Common myeloid progenitor, CD34-positive (primary cell): Measurements from ENCODE around the gene TUBB.

ENCODE experiments used
- CTCF ChIA-PET: fragments of 350-600 bp; sonication (Branson Sonifier 250); formaldehyde crosslinking; loops from one replicate; lab custom pipeline; 2021; ENCODE audit warnings: antibody characterized with exemption; lab: Charles Lee
- POLR2A ChIA-PET: fragments of 350-600 bp; sonication (Branson Sonifier 250); formaldehyde crosslinking; loops from one replicate; lab custom pipeline; 2021; ENCODE audit warnings: antibody characterized with exemption; lab: Charles Lee
- DNase-seq, 3 donors: peaks; one replicate each; pipeline versions ENCODE4 v3.0.0 to v3.0.0-alpha.2; 2013
- H3K27ac ChIP-seq, 2 experiments: 1 replicate in 1 of 2; 2 replicates in 1 of 2; pipeline ENCODE4 v1.7.0; 2013; ENCODE audit warnings: inconsistent platforms in 2 of 2, low read length in 2 of 2, mild to moderate bottlenecking in 2 of 2, low read depth in 1 of 2, moderate library complexity in 1 of 2; ENCODE audit not compliant: severe bottlenecking in 2 of 2, insufficient read depth in 1 of 2, poor library complexity in 1 of 2
- H3K27me3 ChIP-seq, 5 experiments: replicated peaks in 2 of 5; 1 replicate in 3 of 5; 2 replicates in 2 of 5; pipeline versions ENCODE4 v1.6.1 to v1.7.0; 2013; ENCODE audit warnings: low read length in 4 of 5, mild to moderate bottlenecking in 2 of 5, moderate library complexity in 2 of 5, inconsistent platforms in 1 of 5; ENCODE audit not compliant: insufficient read depth in 5 of 5, control insufficient read depth in 4 of 5
- H3K36me3 ChIP-seq, 4 experiments: 1 replicate in 2 of 4; 2 replicates in 2 of 4; pipeline versions ENCODE4 v1.6.1 to v1.7.0; 2013; ENCODE audit warnings: low read length in 3 of 4, control low read depth in 1 of 4, mild to moderate bottlenecking in 1 of 4; ENCODE audit not compliant: control insufficient read depth in 4 of 4, insufficient read depth in 4 of 4
- H3K4me1 ChIP-seq, 4 experiments: 1 replicate in 3 of 4; 2 replicates in 1 of 4; pipeline versions ENCODE4 v1.6.1 to v1.7.1; 2013; ENCODE audit warnings: low read length in 3 of 4, mild to moderate bottlenecking in 3 of 4, control low read depth in 1 of 4, inconsistent platforms in 1 of 4, moderate library complexity in 1 of 4; ENCODE audit not compliant: control insufficient read depth in 4 of 4, insufficient read depth in 4 of 4; ENCODE audit errors: control extremely low read depth in 1 of 4
- H3K4me3 ChIP-seq, 7 experiments: 1 replicate in 4 of 7; 2 replicates in 3 of 7; pipeline versions ENCODE4 v1.5.1 to v1.7.0; 2013; ENCODE audit warnings: mild to moderate bottlenecking in 7 of 7, low read length in 6 of 7, moderate library complexity in 6 of 7, inconsistent platforms in 2 of 7, low read depth in 2 of 7, control low read depth in 1 of 7; ENCODE audit not compliant: insufficient read depth in 4 of 7, control insufficient read depth in 1 of 7; ENCODE audit errors: extremely low read depth in 1 of 7
- H3K9me3 ChIP-seq, 5 experiments: 1 replicate in 4 of 5; 2 replicates in 1 of 5; pipeline versions ENCODE4 v1.6.1 to v1.7.1; 2013; ENCODE audit warnings: low read length in 4 of 5, mild to moderate bottlenecking in 2 of 5, inconsistent platforms in 1 of 5, low read depth in 1 of 5, moderate library complexity in 1 of 5; ENCODE audit not compliant: control insufficient read depth in 4 of 5, insufficient read depth in 2 of 5; ENCODE audit errors: control extremely low read depth in 1 of 5
- WGBS: methylation state at CpG from one replicate; pipeline ENCODE4 v1.1.5; 2013; ENCODE audit not compliant: insufficient coverage; 5-methylcytosine and 5-hydroxymethylcytosine counted together

Gene TUBB

DNA sequence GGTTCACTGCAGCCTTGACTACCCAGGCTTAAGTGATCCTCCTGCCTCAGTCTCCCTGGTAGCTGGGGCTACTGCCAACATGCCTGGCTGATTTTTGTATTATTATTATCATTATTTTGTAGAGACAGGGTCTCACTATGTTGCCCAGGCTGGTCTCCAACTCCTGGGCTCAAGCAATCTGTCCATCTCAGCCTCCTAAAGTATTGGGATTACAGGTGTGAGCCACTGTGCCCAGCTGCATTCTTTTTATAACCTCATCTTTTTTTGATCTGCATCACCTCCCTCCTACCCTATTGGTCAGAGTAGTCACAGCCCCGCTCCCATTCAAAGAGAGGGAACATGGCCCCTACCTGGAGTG, 47.8 kb downstream of the TUBB start:
- Histone ChIP-seq H3K9me3 (no peaks in the 10 kb centered on the region), H3K36me3 (no peaks in the 10 kb centered on the region), H3K4me1 (peaks cover 7 to 46% (median 24%) of the 10 kb centered on the region in 4 experiments), H3K27me3 (peaks cover 0 to 62% (median 6%) of the 10 kb centered on the region in 5 experiments), H3K27ac (no peak overlapping the region), H3K4me3 (no peak overlapping the region)
- ChIA-PET POLR2A (no interaction called here), CTCF (interaction anchor here (1.2 to 1.8 kb wide), 2 partner anchors 8 to 15 kb away, joined by 3 to 5 read pairs; no protein-coding TSS in a partner anchor)
- 100% methylated on average over 1 of the region's 1 CpG for WGBS
- DNase-seq = no peak

- H3K36me3 ChIP-seq = no peaks in the 10 kb centered on the region
- H3K9me3 ChIP-seq = no peaks in the 10 kb centered on the region
- peaks cover 7 to 42% (median 23%) of the 10 kb centered on the region in 4 experiments for H3K4me1 ChIP-seq
- DNase-seq = no peak
- ChIA-PET POLR2A (interaction anchor here (1.4 kb wide), 1 partner anchor 25 kb away, joined by 9 read pairs; the partner anchor contains the start of gene IER3), CTCF (interaction anchor here (1.1 to 2.1 kb wide), 6 partner anchors 7 to 54 kb away, joined by 3 to 7 read pairs (median 4); partner anchors contain the start of gene IER3)
- 83% methylated on average over 2 of the region's 4 CpGs for WGBS
- peaks cover 0 to 57% (median 6%) of the 10 kb centered on the region in 5 experiments for H3K27me3 ChIP-seq
- no peak overlapping the region for H3K27ac ChIP-seq
- peak overlapping the region in 1 of 7 experiments; percentile 19 for H3K4me3 ChIP-seq
These were observed 48.5 kb downstream of the TUBB start for GRCh38 chr6:30768634-30769087.

DNA sequence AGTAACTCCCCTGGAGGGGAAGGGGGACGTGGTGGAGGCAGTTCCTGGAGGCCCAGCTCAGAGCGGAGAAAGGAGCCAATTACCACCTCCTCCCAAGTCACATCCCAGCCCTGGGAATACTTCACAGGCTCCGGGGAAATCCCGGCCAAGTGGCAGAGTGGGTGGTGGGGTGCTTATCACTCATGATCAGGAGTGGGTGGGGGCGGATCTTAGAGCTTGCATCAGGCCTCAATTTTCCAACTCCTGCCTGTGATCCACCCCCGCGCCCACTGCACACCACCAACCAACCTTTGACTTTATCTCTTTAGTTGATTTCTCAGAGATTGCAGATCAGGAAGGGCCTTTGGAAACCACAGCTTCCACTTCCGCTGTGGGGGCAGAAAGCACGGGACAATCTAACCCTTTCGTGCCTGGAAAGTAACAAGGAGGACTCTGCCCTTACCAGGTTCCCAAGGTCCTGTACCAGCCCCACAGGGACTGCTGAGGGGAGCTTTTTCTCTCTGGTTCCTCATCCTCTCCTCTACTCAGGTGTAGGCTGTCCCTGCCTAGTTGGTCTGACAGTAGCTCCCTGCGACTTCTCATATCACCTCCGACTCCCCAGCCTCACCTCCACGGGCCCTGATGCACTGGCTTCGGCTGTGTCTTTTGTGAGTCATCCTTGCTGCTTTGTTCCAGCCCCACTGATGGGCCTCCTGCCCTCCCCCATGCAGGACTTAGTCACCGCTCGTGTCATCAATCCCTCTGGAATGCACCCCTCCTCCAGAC, 49.1 kb downstream of the TUBB start:
- Histone ChIP-seq H3K27ac (no peak overlapping the region), H3K4me3 (peak overlapping the region in 3 of 7 experiments; percentile 1 to 39 (median 19)), H3K36me3 (no peaks in the 10 kb centered on the region), H3K4me1 (peaks cover 7 to 36% (median 18%) of the 10 kb centered on the region in 4 experiments), H3K27me3 (peaks cover 0 to 51% (median 6%) of the 10 kb centered on the region in 5 experiments), H3K9me3 (no peaks in the 10 kb centered on the region)
- peak; percentile 37 to 69 (median 61) for DNase-seq
- ChIA-PET POLR2A (interaction anchor here (1.4 kb wide), 1 partner anchor 26 kb away, joined by 9 read pairs; the partner anchor contains the start of gene IER3), CTCF (interaction anchor here (0.7 to 2.1 kb wide), 8 partner anchors 8 to 53 kb away, joined by 3 to 7 read pairs (median 4); partner anchors contain the start of gene IER3)
- WGBS = 28% methylated on average over 11 of the region's 16 CpGs

DNA sequence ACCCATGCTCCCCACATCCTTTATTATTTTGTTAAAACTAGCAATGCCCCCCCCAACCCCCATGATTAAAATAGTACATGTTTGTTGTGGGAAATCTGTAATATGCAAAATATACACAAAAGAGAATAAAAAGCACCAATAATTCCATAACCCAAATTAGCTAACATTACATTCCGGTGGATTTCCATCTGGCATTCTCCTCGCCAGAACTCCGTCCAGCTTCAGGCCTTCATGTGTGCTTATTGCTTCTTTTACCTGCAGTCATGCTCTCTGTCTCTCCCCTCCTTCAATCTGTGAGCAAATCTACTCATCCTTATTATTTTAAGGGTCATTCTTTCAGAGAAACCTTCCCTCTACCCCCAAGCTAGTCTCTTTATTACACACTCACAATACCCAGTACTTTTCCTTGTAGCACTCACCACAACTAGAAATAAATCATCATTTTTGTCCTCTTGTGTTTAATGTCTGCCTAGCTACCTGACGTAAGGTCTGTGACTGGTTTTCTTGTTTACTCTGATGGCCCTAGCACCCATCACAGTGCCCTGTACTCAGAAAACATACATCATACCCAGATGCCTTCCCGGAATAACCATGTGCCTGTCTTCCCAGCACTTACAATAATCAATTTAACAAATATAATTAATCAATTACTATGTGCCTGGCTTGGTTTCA, 49.8 kb downstream of the TUBB start:
- ChIA-PET POLR2A (interaction anchor here (1.4 kb wide), 1 partner anchor 26 kb away, joined by 9 read pairs; the partner anchor contains the start of gene IER3), CTCF (interaction anchor here (0.8 to 2.1 kb wide), 8 partner anchors 8 to 52 kb away, joined by 3 to 7 read pairs (median 4); partner anchors contain the start of gene IER3)

GRCh38 chr6:30770592-30770991, 50.4 kb downstream of the TUBB start:
- CTCF ChIA-PET = interaction anchor here (0.8 to 1.6 kb wide), 3 partner anchors 9 to 44 kb away, joined by 3 to 4 read pairs (median 3); no protein-coding TSS in a partner anchor
- no peak for DNase-seq
- H3K36me3 ChIP-seq = no peaks in the 10 kb centered on the region
- peaks cover 0 to 57% (median 6%) of the 10 kb centered on the region in 5 experiments for H3K27me3 ChIP-seq
- no peak overlapping the region for H3K4me3 ChIP-seq
- POLR2A ChIA-PET = no interaction called here
- WGBS = 100% methylated on average over 2 of the region's 3 CpGs
- H3K4me1 ChIP-seq = peaks cover 7 to 35% (median 18%) of the 10 kb centered on the region in 4 experiments
- H3K27ac ChIP-seq = no peak overlapping the region
- H3K9me3 ChIP-seq = no peaks in the 10 kb centered on the region

More for the DNA sequence above, 49.8 kb downstream of the TUBB start:
- H3K4me3 ChIP-seq = no peak overlapping the region
- no peak for DNase-seq
- H3K27ac ChIP-seq = no peak overlapping the region
- H3K27me3 ChIP-seq = peaks cover 0 to 55% (median 6%) of the 10 kb centered on the region in 5 experiments
- no peaks in the 10 kb centered on the region for H3K36me3 ChIP-seq
- peaks cover 7 to 35% (median 18%) of the 10 kb centered on the region in 4 experiments for H3K4me1 ChIP-seq
- WGBS = 90% methylated on average over 4 of the region's 5 CpGs
- H3K9me3 ChIP-seq = no peaks in the 10 kb centered on the region

DNA sequence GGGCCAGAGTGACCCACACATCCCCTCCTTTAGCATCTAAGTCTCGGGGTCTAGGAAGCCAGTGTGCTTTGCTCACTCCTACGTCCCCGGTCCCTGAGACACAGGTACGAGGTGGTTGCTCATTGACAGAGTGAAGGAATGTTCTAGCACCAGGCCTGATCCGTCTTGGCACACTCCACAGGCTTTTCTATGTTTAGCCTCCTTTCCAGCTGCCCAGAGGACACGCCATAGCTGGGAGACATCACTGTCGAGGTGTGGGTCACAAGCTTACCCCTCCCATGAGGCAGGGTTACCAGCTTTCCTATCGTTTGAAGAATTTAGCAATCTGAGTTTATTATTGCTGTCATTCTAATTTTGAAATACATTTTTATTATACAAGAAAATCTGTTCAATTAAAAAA, 54.5 kb downstream of the TUBB start:
- WGBS = 92% methylated on average over 5 of the region's 8 CpGs
- H3K27ac ChIP-seq = no peak overlapping the region
- H3K36me3 ChIP-seq = no peaks in the 10 kb centered on the region
- CTCF ChIA-PET = no interaction called here
- POLR2A ChIA-PET = no interaction called here
- peaks cover 3 to 28% (median 11%) of the 10 kb centered on the region in 4 experiments for H3K4me1 ChIP-seq
- no peaks in the 10 kb centered on the region for H3K9me3 ChIP-seq
- no peak overlapping the region for H3K4me3 ChIP-seq
- no peak for DNase-seq
- H3K27me3 ChIP-seq = peaks cover 0 to 49% (median 9%) of the 10 kb centered on the region in 5 experiments
